ENCODE results near the gene SNX10.

DNA sequence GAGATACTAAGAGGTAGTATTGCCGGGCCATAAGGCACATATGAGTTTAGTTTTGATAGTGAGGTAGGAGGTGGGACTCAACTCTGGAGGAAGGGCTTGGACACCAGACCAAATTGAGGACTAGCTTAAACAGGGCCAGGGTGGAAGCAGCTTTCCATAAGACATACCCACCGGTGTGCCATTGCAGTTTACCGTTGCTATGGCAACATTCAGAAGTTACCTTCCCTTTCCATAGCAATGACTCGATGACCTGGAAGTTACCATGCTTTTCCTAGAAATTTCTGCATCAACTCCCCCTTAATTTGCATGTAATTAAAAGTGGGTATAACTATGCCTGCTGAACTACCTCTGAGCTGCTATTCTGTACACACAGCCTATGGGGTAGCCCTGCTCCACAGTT lies 10.9 kb upstream of the SNX10 start:
- TF ChIP-seq, protein P1, sequence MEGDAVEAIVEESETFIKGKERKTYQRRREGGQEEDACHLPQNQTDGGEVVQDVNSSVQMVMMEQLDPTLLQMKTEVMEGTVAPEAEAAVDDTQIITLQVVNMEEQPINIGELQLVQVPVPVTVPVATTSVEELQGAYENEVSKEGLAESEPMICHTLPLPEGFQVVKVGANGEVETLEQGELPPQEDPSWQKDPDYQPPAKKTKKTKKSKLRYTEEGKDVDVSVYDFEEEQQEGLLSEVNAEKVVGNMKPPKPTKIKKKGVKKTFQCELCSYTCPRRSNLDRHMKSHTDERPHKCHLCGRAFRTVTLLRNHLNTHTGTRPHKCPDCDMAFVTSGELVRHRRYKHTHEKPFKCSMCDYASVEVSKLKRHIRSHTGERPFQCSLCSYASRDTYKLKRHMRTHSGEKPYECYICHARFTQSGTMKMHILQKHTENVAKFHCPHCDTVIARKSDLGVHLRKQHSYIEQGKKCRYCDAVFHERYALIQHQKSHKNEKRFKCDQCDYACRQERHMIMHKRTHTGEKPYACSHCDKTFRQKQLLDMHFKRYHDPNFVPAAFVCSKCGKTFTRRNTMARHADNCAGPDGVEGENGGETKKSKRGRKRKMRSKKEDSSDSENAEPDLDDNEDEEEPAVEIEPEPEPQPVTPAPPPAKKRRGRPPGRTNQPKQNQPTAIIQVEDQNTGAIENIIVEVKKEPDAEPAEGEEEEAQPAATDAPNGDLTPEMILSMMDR (IDR thresholded peaks at IDR 0.05): no peak
- TF ChIP-seq EP300 (IDR thresholded peaks at IDR 0.05): no peak
